HL-60 (cell line): ENCODE results near the gene FRMPD2.

Experiments
- POLR2AphosphoS5 ChIP-seq: IDR thresholded peaks from 2 replicates; pipeline ENCODE4 v1.6.1; 2012; ENCODE audit warnings: low read depth
- TF ChIP-seq, protein P1 (sequence below): IDR thresholded peaks from one replicate; pipeline ENCODE4 v1.5.1; 2011; ENCODE audit warnings: low read length, control low read depth, inconsistent platforms; ENCODE audit not compliant: insufficient read depth
- TF ChIP-seq, protein P2 (sequence below): IDR thresholded peaks from 2 replicates; pipeline ENCODE4 v1.6.1; 2012; ENCODE audit warnings: low read depth; ENCODE audit not compliant: insufficient replicate concordance

DNA sequence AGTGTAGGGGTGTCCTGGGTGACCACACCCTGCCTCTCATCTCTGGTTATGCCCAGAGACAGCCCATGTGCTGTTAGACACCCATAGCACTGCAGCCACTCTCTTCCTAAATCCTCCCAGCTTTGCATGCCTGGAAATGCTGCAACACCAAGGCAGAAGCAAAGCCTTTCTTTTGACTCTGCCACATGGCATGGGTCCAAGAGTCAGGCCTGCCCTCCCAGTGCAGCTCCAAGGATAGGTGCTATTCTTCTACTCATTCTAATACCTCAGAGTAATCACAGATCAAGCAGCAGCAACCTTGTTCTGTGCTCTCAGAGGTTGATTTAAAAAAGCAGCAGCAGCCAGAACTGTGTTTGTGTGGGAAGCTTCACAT lies 23.4 kb downstream of the FRMPD2 start:
- TF ChIP-seq, protein P1, sequence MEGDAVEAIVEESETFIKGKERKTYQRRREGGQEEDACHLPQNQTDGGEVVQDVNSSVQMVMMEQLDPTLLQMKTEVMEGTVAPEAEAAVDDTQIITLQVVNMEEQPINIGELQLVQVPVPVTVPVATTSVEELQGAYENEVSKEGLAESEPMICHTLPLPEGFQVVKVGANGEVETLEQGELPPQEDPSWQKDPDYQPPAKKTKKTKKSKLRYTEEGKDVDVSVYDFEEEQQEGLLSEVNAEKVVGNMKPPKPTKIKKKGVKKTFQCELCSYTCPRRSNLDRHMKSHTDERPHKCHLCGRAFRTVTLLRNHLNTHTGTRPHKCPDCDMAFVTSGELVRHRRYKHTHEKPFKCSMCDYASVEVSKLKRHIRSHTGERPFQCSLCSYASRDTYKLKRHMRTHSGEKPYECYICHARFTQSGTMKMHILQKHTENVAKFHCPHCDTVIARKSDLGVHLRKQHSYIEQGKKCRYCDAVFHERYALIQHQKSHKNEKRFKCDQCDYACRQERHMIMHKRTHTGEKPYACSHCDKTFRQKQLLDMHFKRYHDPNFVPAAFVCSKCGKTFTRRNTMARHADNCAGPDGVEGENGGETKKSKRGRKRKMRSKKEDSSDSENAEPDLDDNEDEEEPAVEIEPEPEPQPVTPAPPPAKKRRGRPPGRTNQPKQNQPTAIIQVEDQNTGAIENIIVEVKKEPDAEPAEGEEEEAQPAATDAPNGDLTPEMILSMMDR, result no peak
- TF ChIP-seq POLR2AphosphoS5, result no peak
- TF ChIP-seq, protein P2, sequence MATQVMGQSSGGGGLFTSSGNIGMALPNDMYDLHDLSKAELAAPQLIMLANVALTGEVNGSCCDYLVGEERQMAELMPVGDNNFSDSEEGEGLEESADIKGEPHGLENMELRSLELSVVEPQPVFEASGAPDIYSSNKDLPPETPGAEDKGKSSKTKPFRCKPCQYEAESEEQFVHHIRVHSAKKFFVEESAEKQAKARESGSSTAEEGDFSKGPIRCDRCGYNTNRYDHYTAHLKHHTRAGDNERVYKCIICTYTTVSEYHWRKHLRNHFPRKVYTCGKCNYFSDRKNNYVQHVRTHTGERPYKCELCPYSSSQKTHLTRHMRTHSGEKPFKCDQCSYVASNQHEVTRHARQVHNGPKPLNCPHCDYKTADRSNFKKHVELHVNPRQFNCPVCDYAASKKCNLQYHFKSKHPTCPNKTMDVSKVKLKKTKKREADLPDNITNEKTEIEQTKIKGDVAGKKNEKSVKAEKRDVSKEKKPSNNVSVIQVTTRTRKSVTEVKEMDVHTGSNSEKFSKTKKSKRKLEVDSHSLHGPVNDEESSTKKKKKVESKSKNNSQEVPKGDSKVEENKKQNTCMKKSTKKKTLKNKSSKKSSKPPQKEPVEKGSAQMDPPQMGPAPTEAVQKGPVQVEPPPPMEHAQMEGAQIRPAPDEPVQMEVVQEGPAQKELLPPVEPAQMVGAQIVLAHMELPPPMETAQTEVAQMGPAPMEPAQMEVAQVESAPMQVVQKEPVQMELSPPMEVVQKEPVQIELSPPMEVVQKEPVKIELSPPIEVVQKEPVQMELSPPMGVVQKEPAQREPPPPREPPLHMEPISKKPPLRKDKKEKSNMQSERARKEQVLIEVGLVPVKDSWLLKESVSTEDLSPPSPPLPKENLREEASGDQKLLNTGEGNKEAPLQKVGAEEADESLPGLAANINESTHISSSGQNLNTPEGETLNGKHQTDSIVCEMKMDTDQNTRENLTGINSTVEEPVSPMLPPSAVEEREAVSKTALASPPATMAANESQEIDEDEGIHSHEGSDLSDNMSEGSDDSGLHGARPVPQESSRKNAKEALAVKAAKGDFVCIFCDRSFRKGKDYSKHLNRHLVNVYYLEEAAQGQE, result no peak
